ENCODE data around the gene MAP2K3. TPM values are rescaled to one million over a fixed set of nuclear protein-coding genes. Genes with fewer than 3 reads are reported as not detected.
A peak's percentile ranks its signal among the peaks of the same experiment; 100 is the strongest.
"Not testable (repeated sequence)": the region's sequence is repeated elsewhere in the genome, so short reads cannot be mapped to it uniquely, and the experiment has no call there.

MAP2K3 gene
- total RNA-seq, 4 donors from 2014 or later, result 23.3 to 42.4 (median 30.5) TPM

DNA sequence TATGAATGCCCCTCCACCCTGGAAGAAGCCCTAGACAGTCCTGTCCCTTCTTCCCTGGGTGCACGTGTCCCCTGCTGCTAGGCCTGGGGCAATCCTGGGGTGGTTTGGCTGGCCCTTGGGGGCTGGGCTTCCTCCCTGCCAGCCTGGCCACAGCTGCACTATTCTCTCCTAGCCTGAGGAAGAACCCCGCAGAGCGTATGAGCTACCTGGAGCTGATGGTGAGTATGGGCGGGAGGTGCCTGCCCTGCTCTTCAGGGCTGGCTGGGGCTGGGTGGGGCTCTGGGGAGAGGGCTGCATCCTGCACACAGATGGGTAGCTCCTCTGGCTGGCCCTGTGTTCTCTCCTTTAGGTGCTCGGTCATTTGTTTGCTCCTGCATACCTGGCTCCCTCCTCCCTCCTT lies 28.8 kb downstream of the MAP2K3 start:
- Histone ChIP-seq H3K9me3 (peaks cover 0 to 9% (median 8%) of the 10 kb centered on the region in 4 donors), H3K27ac (replicated peaks in 1 of 4) (no peak overlapping the region), H3K27me3 (no peaks in the 10 kb centered on the region), H3K36me3 (peaks cover 9 to 70% (median 52%) of the 10 kb centered on the region in 4 donors), H3K4me3 (no peak overlapping the region), H3K4me1 (peaks cover 3 to 22% (median 13%) of the 10 kb centered on the region in 4 donors)
- no peak for DNase-seq (ENCODE audit: extremely low spot score)
- no peak for TF ChIP-seq EP300 (IDR thresholded peaks at IDR 0.05)
- no peak for TF ChIP-seq POLR2AphosphoS5 (IDR thresholded peaks at IDR 0.05)
- TF ChIP-seq POLR2A (IDR thresholded peaks at IDR 0.05; ENCODE audit: low read depth), result no peak
- no peak for TF ChIP-seq CTCF (IDR thresholded peaks at IDR 0.05)
- intact Hi-C loops (cut with DNase I), result loop anchor here (10.0 kb wide), 1 partner anchor 201 kb away; no protein-coding TSS in a partner anchor
- 88% methylated on average over 4 of the region's 5 CpGs for WGBS

DNA sequence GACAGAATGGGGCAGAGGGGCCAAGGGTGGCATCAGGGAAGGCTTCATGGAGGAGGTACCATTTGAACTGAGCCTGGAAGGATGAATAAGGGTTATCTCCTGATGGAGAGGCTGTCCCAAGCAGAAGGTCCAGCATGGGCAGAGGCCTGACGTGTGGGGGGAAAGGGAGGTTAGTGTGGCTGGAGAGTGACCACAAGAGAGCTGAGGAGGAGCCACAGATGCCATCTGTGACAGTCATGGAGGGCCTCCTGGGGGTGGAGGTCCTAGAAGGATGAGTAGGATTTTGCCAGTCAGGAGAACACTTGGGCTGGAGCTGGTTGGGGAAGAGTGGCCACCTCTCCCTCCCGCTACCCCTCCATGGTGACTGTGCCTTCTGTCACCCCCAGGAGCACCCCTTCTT lies 29.2 kb downstream of the MAP2K3 start:
- not testable (repeated sequence) for H3K9me3 ChIP-seq; H3K27ac ChIP-seq (replicated peaks in 1 of 4); DNase-seq (ENCODE audit: extremely low spot score); H3K4me3 ChIP-seq; H3K27me3 ChIP-seq
- intact Hi-C loops (cut with DNase I), result loop anchor here (10.0 kb wide), 1 partner anchor 201 kb away; no protein-coding TSS in a partner anchor
- 100% methylated on average over 2 of the region's 2 CpGs for WGBS
- Histone ChIP-seq H3K4me1 (peaks cover 3 to 22% (median 13%) of the 10 kb centered on the region in 4 donors), H3K36me3 (peaks cover 5 to 66% (median 48%) of the 10 kb centered on the region in 4 donors)

DNA sequence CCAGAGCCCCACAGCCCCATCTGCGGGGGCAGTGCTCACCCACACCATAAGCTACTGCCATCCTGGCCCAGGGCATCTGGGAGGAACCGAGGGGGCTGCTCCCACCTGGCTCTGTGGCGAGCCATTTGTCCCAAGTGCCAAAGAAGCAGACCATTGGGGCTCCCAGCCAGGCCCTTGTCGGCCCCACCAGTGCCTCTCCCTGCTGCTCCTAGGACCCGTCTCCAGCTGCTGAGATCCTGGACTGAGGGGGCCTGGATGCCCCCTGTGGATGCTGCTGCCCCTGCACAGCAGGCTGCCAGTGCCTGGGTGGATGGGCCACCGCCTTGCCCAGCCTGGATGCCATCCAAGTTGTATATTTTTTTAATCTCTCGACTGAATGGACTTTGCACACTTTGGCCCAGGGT lies 29.8 kb downstream of the MAP2K3 start:
- peak overlapping the region in 1 of 4 donors; percentile 1 for H3K27ac ChIP-seq (replicated peaks in 1 of 4)

GRCh38 chr17:21314701-21315111 lies 30.2 kb downstream of the MAP2K3 start:
- not testable (repeated sequence) for H3K27me3 ChIP-seq; DNase-seq (ENCODE audit: extremely low spot score); H3K9me3 ChIP-seq; H3K4me3 ChIP-seq
- intact Hi-C loops (cut with DNase I), result loop anchor here (5.0 to 10.0 kb wide), 2 partner anchors 32 to 200 kb away; partner anchors contain the start of gene MAP2K3
- H3K4me1 ChIP-seq, result peaks cover 3 to 22% (median 13%) of the 10 kb centered on the region in 4 donors
- 92% methylated on average over 7 of the region's 7 CpGs for WGBS
- peak overlapping the region in 1 of 4 donors; percentile 2 for H3K27ac ChIP-seq (replicated peaks in 1 of 4)
- H3K36me3 ChIP-seq, result peaks cover 0 to 56% (median 38%) of the 10 kb centered on the region in 4 donors

More for the DNA sequence above, 29.8 kb downstream of the MAP2K3 start:
- not testable (repeated sequence) for DNase-seq (ENCODE audit: extremely low spot score); H3K4me3 ChIP-seq; H3K9me3 ChIP-seq; H3K27me3 ChIP-seq
- no CpG with 5 or more reads among the region's 7 CpGs for WGBS
- Histone ChIP-seq H3K36me3 (peaks cover under 1 to 61% (median 43%) of the 10 kb centered on the region in 4 donors), H3K4me1 (peaks cover 3 to 22% (median 13%) of the 10 kb centered on the region in 4 donors)
- intact Hi-C loops (cut with DNase I), result loop anchor here (10.0 kb wide), 1 partner anchor 201 kb away; no protein-coding TSS in a partner anchor

DNA sequence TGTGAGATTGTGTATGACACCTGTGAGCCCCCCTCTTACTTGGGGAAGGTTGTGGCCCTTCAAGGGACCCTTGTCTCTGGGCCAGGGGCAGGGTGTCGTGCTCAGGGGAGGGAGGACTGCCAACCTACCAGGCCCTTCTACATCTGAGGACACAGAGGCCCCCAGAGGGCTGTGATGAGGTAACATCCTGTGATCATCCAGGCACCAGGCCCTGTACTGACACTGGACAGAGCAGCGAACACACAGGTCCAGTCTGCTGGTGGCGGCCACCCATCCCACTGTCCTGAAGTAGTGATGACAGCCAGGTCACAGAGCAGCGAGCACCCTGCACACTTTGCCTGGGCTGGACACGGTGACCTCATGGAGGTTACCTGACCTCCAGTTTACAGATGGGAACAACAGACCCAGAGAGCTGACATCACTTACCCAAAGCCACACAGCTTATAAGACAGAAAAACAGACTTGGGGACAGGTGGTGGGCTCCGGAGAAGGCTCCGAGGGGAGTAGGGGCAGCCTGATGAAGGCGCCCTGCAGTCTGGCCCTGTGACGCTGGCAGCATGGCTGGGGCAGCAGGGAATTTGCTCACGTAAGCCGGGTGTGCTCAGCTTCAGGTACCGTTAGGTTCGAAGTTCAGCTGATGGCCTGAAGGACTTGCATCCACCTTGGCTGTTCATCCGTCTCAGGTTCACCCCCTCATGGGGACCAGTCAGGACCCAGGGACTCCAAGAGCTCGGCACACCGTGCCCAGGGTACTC lies 30.9 kb downstream of the MAP2K3 start:
- H3K36me3 ChIP-seq, result peaks cover 0 to 49% (median 31%) of the 10 kb centered on the region in 4 donors
- H3K9me3 ChIP-seq; H3K4me3 ChIP-seq; DNase-seq (ENCODE audit: extremely low spot score); H3K27me3 ChIP-seq: not testable (repeated sequence)
- peaks cover 3 to 21% (median 13%) of the 10 kb centered on the region in 4 donors for H3K4me1 ChIP-seq
- intact Hi-C loops (cut with DNase I), result loop anchor here (5.0 to 10.0 kb wide), 2 partner anchors 33 to 199 kb away; partner anchors contain the start of gene MAP2K3
- H3K27ac ChIP-seq (replicated peaks in 1 of 4), result peak overlapping the region in 1 of 4 donors; percentile 14
- WGBS, result 82% methylated on average over 3 of the region's 16 CpGs

DNA sequence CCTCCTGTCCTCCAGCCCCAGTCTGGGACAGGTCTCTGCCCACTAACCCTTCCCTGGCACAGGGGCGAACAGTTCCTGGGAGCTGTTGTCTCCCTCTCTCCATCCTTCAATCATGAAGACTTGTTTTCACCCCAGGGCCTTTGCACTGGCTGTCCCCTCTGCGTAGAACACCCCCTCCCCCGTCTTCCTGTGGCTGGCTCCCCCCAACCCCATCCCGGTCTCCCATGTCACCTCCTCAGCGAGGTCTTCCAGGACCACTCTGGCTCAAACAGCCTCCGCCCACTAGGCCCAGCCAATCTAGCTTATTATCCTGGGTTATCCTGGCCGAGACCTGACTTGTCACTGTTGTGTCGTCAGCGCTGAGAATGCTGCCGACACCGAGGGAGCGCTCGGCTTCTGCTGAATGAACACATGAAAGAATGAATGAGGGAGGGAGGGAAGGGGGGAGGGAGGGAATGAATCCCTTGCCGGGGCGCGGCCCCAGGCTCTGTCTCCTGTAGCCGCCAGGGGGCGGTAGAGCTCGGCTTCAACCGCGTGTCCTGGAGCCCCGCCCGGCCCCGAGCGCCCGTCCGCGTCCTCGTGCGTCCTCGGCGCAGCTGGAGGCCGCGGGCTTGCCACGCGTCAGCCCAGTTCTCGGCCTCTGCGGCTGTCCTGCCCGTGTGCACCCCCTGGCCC lies 31.8 kb downstream of the MAP2K3 start:
- Histone ChIP-seq H3K27ac (replicated peaks in 1 of 4) (peak overlapping the region; percentile 70 to 82 (median 74)), H3K36me3 (peaks cover 0 to 40% (median 29%) of the 10 kb centered on the region in 4 donors), H3K4me3 (peak overlapping the region; percentile 29 to 37 (median 36)), H3K4me1 (peaks cover 3 to 15% (median 11%) of the 10 kb centered on the region in 4 donors)
- 72% methylated on average over 6 of the region's 39 CpGs for WGBS
- not testable (repeated sequence) for DNase-seq (ENCODE audit: extremely low spot score); H3K9me3 ChIP-seq; H3K27me3 ChIP-seq
- intact Hi-C loops (cut with DNase I), result loop anchor here (5.0 to 10.0 kb wide), 2 partner anchors 34 to 198 kb away; partner anchors contain the start of gene MAP2K3

DNA sequence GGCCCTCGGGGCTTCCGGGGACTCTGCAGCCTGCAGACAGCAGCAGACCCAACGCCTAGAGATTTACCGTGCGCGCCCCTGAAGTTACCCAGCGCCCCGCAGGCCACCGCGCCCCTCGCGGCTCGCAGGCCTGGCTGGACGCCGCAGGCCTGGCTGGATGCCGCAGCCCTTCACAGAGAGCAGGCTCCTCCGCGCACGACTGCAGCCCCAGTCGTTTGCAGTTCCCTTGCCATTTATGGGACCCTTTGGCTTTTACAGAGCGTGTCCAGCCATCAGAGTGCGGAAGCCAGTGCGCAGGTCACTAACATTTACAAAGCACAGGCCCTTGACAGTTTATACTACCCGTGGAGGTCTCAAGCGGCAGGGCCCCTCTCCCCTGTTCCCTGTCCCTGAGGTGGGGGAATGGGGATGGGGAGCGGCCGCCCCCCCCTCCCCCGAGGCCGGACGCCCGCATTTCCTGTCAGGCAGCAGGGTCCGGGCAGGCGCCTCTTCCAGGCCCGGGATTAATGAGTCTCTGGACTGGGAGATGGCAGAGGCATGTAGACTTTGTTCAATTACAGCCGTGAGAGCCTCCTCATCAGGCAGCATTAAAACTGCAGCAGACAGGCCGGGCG lies 32.5 kb downstream of the MAP2K3 start:
- not testable (repeated sequence) for DNase-seq (ENCODE audit: extremely low spot score); H3K9me3 ChIP-seq; H3K4me1 ChIP-seq; H3K27me3 ChIP-seq
- Histone ChIP-seq H3K4me3 (peak overlapping the region; percentile 29 to 37 (median 36)), H3K27ac (replicated peaks in 1 of 4) (peak overlapping the region; percentile 70 to 82 (median 74)), H3K36me3 (peaks cover 0 to 34% (median 24%) of the 10 kb centered on the region in 4 donors)
- WGBS, result 31% methylated on average over 15 of the region's 37 CpGs
- intact Hi-C loops (cut with DNase I), result loop anchor here (5.0 to 10.0 kb wide), 2 partner anchors 35 to 198 kb away; partner anchors contain the start of gene MAP2K3

DNA sequence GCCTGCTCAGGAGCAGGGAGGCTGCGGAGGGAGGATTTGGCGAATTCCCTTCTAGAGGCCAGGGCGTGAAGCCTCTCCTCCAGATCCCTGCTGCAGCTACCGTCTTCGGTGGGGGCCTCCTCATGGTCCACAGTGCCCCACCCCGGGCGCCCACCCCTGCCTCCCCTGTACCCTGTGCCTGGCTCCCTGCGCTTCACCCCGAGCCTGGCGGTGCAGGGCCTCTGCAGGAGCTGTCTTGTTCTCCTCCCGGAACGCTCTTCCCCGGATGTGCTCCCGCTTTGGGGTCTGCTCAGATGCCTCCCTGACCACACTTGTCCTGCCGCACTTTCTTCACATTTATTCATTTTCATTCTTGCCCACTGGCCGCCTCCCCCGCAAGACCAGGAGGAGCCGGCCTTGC lies 33.3 kb downstream of the MAP2K3 start:
- not testable (repeated sequence) for H3K4me3 ChIP-seq; H3K27me3 ChIP-seq; DNase-seq (ENCODE audit: extremely low spot score); H3K9me3 ChIP-seq
- H3K36me3 ChIP-seq, result peaks cover 0 to 26% (median 20%) of the 10 kb centered on the region in 4 donors
- peaks cover 3 to 12% (median 8%) of the 10 kb centered on the region in 4 donors for H3K4me1 ChIP-seq
- 85% methylated on average over 18 of the region's 18 CpGs for WGBS
- H3K27ac ChIP-seq (replicated peaks in 1 of 4), result peak overlapping the region in 2 of 4 donors; percentile 72 to 82
- intact Hi-C loops (cut with DNase I), result loop anchor here (5.0 to 10.0 kb wide), 2 partner anchors 36 to 197 kb away; partner anchors contain the start of gene MAP2K3

Measured in esophagus muscularis mucosa (tissue), 4 donors.